HUES64 (cell line): ENCODE measurements around the gene OR6C70.
"Not testable (repeated sequence)": the region's sequence is repeated elsewhere in the genome, so short reads cannot be mapped to it uniquely, and the experiment has no call there.

ENCODE experiments used
- H3K27ac ChIP-seq: 2 replicates; pipeline ENCODE4 v1.7.0; 2013; ENCODE audit warnings: low read depth, low read length, inconsistent platforms
- H3K27me3 ChIP-seq: 2 replicates; pipeline ENCODE4 v1.6.1; 2013; ENCODE audit warnings: mild to moderate bottlenecking, low read length; ENCODE audit not compliant: insufficient read depth
- H3K36me3 ChIP-seq: 2 replicates; pipeline ENCODE4 v1.6.1; 2013; ENCODE audit warnings: mild to moderate bottlenecking, low read length; ENCODE audit not compliant: insufficient read depth
- H3K4me1 ChIP-seq: 2 replicates; pipeline ENCODE4 v1.6.1; 2013; ENCODE audit warnings: mild to moderate bottlenecking, low read length, moderate library complexity; ENCODE audit not compliant: insufficient read depth
- H3K4me3 ChIP-seq: 2 replicates; pipeline ENCODE4 v1.5.1; 2013; ENCODE audit warnings: mild to moderate bottlenecking, low read length, moderate library complexity
- H3K9ac ChIP-seq: 2 replicates; pipeline ENCODE4 v1.6.1; 2013; ENCODE audit warnings: mild to moderate bottlenecking, low read depth, low read length
- H3K9me3 ChIP-seq: 2 replicates; pipeline ENCODE4 v1.6.1; 2013; ENCODE audit warnings: low read depth, low read length; ENCODE audit not compliant: insufficient read depth
- WGBS: fragments of 150-250, 120-280 bp; methylation state at CpG from one replicate; pipeline ENCODE4 v1.1.7; 2013; ENCODE audit warnings: missing lambda C conversion rate; 5-methylcytosine and 5-hydroxymethylcytosine counted together

Gene OR6C70

DNA sequence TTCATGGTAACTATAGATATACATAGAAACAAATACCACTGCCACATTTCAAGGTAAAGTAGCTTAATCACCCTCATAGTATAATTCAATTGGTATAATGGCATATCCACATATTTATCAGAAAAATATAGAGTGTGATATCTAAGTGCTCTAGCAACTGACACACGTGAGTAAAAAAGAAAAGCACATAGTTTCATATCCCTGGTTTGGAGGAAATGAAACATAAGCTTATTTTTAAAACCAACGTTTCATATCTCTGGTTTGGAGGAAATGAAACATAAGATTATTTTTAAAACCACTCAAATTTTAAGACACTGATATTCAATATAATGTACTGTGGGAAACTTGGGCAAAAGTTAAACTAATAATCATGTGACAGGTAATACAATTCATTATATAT is 2.1 kb downstream of the OR6C70 start:
- H3K27me3 ChIP-seq: no peaks in the 10 kb centered on the region
- H3K4me1 ChIP-seq: peaks cover 8% of the 10 kb centered on the region
- H3K4me3 ChIP-seq: no peak overlapping the region
- no CpG with 5 or more reads among the region's 2 CpGs for WGBS
- H3K36me3 ChIP-seq: no peaks in the 10 kb centered on the region
- H3K27ac ChIP-seq: no peak overlapping the region
- H3K9ac ChIP-seq: no peak overlapping the region
- no peaks in the 10 kb centered on the region for H3K9me3 ChIP-seq

DNA sequence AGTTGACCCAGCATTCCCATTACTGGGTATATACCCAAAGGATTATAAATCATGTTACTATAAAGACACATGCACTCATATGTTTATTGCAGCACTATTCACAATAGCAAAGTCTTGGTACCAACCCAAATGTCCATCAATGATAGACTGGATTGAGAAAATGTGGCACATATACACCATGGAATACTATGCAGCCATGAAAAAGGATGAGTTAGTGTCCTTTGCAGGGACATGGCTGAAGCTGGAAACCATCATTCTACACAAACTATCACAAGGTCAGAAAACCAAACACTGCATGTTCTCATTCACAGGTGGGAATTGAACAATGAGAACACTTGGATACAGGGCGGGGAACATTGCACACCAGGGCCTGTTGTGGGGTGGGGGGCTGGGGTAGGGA is 5.0 kb downstream of the OR6C70 start:
- not testable (repeated sequence) for H3K27ac ChIP-seq, H3K4me1 ChIP-seq, H3K9ac ChIP-seq, H3K4me3 ChIP-seq, H3K36me3 ChIP-seq, H3K27me3 ChIP-seq, H3K9me3 ChIP-seq
- WGBS: 100% methylated on average over 1 of the region's 1 CpG

DNA sequence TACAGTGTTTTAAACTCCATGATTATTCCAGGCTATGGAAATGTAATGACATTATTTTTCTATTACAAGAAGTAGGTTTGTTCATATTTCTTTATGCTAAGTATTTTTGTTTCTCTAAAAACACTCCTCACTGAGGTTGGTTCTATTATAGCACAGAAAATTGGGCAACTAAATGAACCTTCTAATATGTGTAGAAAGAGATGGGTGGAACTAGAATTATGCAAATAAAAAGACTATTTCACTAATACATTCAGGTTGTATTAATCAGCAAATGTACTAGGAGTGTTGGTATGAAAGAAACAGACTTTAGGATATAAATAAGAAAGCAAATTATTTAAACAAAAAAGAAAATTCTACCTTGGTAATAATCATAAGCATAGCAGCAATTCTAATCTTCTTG is 21.1 kb downstream of the OR6C70 start:
- Histone ChIP-seq H3K9ac (no peak overlapping the region), H3K4me3 (no peak overlapping the region), H3K36me3 (no peaks in the 10 kb centered on the region), H3K27ac (no peak overlapping the region), H3K9me3 (no peaks in the 10 kb centered on the region), H3K4me1 (no peaks in the 10 kb centered on the region), H3K27me3 (no peaks in the 10 kb centered on the region)

DNA sequence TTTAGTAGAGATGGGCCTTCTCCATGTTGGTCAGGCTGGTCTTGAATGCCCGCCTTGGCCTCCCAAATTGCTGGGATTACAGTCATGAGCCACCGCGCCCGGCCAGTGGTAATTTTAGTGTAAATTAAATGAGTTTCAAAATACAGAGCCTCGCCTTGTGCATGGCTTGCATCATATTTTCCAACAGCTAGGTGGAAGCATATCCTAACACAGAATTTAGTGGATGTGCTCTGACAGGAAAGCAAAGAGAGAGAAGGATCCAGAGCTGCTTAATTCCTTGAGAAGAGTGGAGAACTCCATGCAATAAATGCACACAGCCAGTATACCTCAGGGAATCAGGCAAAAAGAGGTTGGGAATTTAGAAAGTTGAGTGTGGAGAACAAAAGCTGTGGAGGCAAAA is 23.6 kb downstream of the OR6C70 start:
- Histone ChIP-seq H3K27me3 (no peaks in the 10 kb centered on the region), H3K9ac (no peak overlapping the region)
- 92% methylated on average over 5 of the region's 5 CpGs for WGBS

DNA sequence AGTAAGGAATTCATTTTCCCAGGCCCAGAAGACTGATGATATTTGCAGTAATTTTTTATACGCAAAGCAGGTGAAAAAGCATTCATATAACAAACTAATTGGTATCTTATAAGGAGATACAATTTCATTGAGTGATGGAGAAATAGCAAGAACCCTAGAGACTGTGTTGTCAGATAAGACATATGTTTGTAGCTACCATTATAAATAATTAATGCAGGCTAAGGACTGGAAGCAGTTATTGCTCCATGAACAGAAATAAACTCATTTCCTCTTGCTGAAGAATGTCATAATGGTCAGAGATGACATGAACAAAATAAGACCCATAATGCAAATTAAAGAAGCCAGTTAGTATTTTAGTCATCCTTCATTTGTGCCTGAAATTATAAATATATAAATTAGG is 24.6 kb downstream of the OR6C70 start:
- Histone ChIP-seq H3K27me3 (no peaks in the 10 kb centered on the region), H3K36me3 (no peaks in the 10 kb centered on the region), H3K4me1 (no peaks in the 10 kb centered on the region), H3K4me3 (no peak overlapping the region), H3K9ac (no peak overlapping the region), H3K27ac (no peak overlapping the region), H3K9me3 (peaks cover 6% of the 10 kb centered on the region; the same call in 1 of the 2 replicates)
- WGBS: no CpG with 5 or more reads among the region's 1 CpG

More for the DNA sequence above, 23.6 kb downstream of the OR6C70 start:
- Histone ChIP-seq H3K4me3 (no peak overlapping the region), H3K27ac (no peak overlapping the region), H3K4me1 (no peaks in the 10 kb centered on the region), H3K9me3 (no peaks in the 10 kb centered on the region), H3K36me3 (no peaks in the 10 kb centered on the region)

DNA sequence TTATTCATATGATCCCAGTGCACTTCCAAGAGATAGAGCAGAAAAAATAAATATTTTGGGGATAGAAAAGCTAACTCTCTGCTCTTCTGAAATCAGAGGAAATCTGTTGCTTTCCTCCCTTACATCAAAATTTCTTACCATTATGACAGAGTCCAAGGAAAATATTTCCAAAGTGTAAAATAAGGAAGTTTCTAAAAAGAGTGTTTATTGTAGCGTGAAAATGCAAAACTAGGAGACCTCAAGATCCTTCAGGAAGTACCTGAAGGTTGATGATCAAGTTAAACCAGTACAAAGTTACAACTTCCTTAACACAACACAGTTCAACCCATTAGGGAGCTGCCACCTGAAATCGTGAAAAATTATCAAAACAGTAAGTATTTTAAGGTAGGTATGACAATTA is 26.2 kb downstream of the OR6C70 start, which contains the start of gene OR6C2:
Gene OR6C2, plus strand, starts transcription at position 301 of the 400 bp plus-strand sequence. CDS start 8,138 bp downstream, outside the sequence.
- H3K4me3 ChIP-seq: no peak within 1 kb of the TSS
- no peaks in the 10 kb centered on the region for H3K4me1 ChIP-seq
- H3K27me3 ChIP-seq: no peaks in the 10 kb centered on the region
- H3K36me3 ChIP-seq: no peaks in the 10 kb centered on the region
- 93% methylated on average over 2 of the region's 2 CpGs for WGBS
- peaks cover 10% of the 10 kb centered on the region; the same call in 1 of the 2 replicates for H3K9me3 ChIP-seq
- H3K9ac ChIP-seq: no peak within 1 kb of the TSS
- H3K27ac ChIP-seq: no peak within 1 kb of the TSS

DNA sequence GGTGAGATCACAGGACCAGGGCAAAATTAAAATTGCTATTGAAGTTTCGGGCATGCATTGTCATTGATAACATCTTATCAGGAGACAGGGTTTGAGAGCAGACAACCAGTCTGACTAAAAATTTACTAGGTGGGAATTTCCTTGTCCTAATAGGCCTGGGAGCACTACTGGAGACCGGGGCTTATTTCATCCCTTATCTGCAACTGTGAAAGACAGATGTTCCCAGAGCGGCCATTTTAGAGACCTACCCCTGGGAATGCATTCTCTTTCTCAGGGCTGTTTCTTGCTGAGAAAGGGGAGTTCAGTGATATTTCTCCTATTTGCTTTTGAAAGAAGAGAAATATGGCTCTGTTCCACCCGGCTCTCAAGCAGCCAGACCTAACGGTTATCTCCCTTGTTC is 28.7 kb downstream of the OR6C70 start:
- H3K36me3 ChIP-seq, H3K9ac ChIP-seq: not testable (repeated sequence)
- 83% methylated on average over 5 of the region's 5 CpGs for WGBS

DNA sequence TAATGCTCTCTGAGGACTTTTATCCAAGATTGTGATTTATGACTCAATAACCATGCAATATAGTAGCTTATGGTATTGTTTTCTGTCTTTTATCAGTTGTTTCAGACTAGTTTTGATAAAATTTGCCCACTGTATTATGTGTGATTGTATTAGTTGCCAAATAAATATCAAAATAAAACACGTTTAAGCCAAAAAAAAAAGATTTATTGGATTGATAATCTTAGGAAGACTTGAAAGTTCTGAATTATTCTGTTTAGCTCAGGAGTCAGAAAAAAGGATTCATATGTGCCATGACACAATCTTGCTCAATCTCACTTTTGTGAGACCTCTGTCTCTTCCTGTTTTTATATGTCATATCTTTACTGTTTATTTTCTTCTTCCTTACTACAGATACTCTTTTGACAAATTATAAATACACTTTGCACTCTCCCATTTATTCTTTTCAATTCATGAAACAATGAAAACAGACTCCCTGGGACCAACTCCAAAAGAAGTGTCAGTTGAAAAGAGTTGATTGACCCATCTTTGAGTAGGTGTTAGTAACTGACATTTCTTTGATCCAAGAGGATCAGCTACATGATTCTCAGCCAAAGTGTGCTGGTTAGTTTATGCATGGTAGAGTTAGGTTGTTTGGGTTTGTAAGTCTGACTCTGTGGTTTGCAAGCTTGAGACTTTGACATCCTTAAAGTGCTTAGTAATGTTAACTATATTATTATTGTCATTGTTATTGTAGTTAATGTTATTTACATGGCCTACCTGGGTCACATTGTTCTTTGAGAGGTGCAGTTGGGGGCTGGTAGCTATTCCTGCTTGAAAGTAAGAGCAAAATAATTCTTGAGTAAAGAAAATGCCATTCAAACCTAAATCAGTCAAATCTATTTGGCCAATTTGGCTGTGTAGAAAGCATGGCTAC is 41.4 kb downstream of the OR6C70 start:
- H3K4me1 ChIP-seq: peaks cover 22% of the 10 kb centered on the region
- H3K36me3 ChIP-seq: no peaks in the 10 kb centered on the region
- peak overlapping the region; percentile 42; the same call in 1 of the 2 replicates for H3K27ac ChIP-seq
- no peak overlapping the region for H3K9ac ChIP-seq
- peak overlapping the region; percentile 14; the same call in 1 of the 2 replicates for H3K4me3 ChIP-seq
- 100% methylated on average over 1 of the region's 1 CpG for WGBS
- H3K9me3 ChIP-seq: no peaks in the 10 kb centered on the region
- no peaks in the 10 kb centered on the region for H3K27me3 ChIP-seq

More for the DNA sequence above, 28.7 kb downstream of the OR6C70 start:
- H3K4me3 ChIP-seq, H3K27ac ChIP-seq, H3K9me3 ChIP-seq, H3K4me1 ChIP-seq, H3K27me3 ChIP-seq: not testable (repeated sequence)

DNA sequence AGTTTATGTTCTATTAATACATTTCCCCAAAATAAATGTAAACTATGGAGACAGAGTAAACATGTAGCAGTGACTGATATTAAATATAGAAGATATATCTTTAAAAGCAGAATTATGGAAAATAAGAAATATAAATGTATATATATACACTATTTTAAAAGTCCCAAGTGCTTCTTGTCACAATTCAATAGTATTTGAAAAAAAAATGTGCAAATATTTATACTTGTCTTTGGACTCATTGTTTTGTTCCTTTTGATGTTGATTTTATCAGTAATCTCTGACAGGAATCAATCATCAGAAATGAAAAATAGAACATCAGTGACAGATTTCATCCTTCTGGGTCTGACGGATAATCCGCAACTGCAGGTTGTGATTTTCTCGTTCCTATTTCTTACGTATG is 44.0 kb downstream of the OR6C70 start, which contains the start of gene OR6C76:
Gene OR6C76, plus strand, starts transcription at position 301 of the 400 bp plus-strand sequence. Its CDS starts 0 bp downstream, at position 301.
- Histone ChIP-seq H3K36me3 (no peaks in the 10 kb centered on the region), H3K4me3 (no peak within 1 kb of the TSS), H3K9ac (no peak within 1 kb of the TSS), H3K4me1 (peaks cover 22% of the 10 kb centered on the region), H3K9me3 (no peaks in the 10 kb centered on the region), H3K27ac (no peak within 1 kb of the TSS), H3K27me3 (no peaks in the 10 kb centered on the region)
- WGBS: 94% methylated on average over 4 of the region's 4 CpGs

DNA sequence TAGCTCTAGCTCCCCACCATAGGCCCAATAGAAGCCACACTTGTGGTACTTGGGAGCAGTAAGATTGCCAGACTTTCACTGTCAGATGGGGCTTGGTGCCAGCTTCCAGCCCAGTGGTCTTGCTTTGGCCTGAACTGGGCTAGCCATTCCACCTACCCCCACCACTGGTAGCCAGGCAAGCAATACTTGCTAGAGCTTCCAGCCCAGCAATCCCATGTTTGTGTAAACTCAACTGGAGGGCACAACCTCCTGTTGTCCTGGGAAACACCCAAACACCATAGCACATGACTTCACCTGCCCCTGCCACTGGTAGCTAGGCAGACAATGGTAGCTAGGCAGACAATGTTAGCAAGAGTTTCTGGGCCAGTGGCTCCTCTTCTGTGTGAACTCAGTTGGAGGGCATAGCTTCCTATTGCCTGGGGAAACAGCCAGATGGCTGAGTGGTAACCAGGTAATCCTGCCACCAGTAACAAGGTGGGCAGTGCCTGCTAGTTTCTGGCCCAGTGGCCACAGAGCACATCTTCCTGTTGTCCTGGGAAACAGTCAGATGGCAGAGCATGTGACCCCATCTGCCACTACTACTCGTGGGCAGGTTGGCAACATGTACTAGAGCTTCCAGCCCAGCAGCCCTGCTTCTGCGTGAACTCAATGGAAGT is 49.5 kb downstream of the OR6C70 start:
- no peak overlapping the region for H3K9ac ChIP-seq
- H3K27ac ChIP-seq: no peak overlapping the region
- WGBS: 96% methylated on average over 2 of the region's 2 CpGs
- H3K27me3 ChIP-seq: no peaks in the 10 kb centered on the region
- H3K4me3 ChIP-seq: no peak overlapping the region
- no peaks in the 10 kb centered on the region for H3K9me3 ChIP-seq
- no peaks in the 10 kb centered on the region for H3K4me1 ChIP-seq
- no peaks in the 10 kb centered on the region for H3K36me3 ChIP-seq
